HG02623 (cell line): ENCODE data around the gene ATL2.
"Not testable (repeated sequence)": the region's sequence is repeated elsewhere in the genome, so short reads cannot be mapped to it uniquely, and the experiment has no call there.

Experiments
- ATAC-seq: cut with Tn5 transposase; IDR thresholded peaks from one replicate; pipeline ENCODE4 v1.9.1; 2021; ENCODE audit warnings: moderate library complexity; ENCODE audit not compliant: unreplicated experiment

The ATL2 gene

DNA sequence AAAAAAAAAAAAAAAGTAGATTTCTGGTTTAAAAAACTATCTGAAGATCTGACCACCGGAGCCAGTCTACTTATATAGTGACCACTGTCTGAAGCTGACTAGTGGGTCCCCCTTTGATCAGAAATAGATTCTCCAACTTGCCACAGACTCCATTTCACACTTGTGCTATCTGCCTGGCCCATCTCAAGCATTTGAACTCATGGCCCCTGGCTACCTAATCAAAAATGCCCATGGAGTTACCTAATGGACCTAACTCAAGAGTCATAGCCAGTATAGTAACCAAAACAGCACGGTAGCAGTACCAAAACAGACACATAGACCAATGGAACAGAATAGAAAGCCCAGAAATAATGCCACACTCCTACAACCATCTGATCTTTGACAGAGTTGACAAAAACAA, 17.0 kb upstream of the ATL2 start:
- ATAC-seq = no peak

DNA sequence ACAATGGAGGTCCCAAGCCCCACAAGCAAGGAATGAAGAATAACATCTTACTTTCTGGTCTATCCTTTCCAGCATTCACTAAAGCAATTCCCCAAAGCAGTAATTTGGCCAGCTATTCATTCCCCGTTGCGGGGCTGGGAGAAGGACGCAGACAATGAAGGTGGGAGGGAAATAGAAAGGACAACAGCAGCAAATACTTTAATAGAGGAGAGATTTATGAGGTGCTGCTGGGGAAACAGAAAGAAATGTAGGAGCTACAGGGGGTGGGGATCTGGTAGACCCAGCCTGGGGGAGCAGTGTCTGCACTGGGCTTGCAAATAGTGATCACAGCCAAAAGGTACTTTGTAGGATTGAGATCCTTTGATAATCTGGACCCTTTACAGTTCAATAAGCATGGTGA, 13.9 kb upstream of the ATL2 start:
- ATAC-seq = no peak

DNA sequence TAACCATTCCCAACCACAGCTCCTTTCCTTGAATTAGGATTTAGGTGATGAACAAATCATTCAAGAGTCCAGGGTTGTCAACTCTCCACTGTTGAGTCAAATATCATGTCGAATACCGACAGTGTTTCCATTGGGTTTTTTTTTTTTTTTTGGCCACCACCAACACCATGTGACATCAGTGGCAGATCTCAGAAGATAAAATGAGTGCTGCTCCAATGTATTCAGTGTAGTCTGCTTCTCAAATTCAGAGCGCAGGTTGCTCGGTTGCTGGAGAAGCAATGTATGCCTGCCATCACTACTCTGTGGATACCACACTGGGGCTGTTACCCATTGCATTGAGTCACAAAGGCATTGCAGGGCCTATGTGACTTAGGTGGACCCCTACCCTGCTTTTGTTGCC, 10.8 kb upstream of the ATL2 start:
- ATAC-seq = no peak

DNA sequence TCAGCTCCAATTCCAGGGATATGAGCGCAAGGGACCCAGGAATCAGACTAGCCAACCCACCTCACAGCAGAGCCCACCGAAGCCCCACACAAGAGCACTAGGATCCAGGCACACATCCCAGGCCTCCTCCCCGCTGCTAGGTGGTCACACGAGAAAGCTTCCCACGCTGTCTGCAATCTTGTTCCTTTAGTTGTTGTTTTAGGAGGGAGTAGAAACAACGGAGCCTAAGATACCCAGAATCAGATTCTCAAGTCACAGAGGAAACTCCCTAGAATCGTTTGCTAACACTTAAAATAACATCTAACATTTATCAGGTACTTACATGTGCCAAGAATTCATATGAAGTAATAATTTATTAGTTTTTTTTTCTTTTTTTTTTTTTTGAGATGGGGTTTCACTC, 9.7 kb upstream of the ATL2 start:
- no peak for ATAC-seq

DNA sequence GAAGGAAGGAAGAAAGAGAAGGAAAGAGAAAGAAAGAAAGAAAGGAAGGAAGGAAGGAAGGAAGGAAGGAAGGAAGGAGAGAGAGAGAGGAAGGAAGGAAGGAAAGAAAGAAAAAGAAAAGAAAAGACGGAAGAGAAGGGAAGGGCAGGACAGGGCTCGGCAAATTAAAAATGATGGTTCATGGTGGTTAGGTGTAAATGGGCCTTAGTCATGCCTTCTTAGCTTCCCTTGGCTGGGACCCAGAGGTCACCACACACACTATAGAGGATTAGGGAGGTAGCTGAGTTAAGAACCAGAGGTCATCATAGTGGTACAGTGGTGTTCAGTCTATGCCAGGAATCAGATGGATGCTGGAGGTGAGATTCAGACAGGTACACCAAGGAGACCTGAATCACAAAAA, 9.3 kb upstream of the ATL2 start:
- no peak for ATAC-seq

DNA sequence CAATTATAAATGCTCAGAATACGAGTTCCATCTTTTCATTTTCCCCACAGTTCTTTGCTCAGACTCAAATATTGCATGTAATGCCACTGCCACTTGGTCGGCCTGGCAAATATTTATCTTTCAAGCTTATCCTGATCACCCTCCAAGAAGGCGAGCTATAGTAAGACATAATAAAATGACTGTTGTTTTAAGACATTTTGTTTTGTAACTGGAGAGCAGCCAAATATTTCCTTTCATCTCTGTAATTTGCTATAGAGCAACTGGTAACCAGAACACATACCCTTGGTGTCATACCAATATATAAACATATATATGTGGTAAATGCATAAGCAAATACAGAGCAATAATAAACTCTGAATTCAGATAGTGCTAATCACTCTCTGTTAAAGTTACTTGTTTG, 7.3 kb upstream of the ATL2 start:
- ATAC-seq = no peak

DNA sequence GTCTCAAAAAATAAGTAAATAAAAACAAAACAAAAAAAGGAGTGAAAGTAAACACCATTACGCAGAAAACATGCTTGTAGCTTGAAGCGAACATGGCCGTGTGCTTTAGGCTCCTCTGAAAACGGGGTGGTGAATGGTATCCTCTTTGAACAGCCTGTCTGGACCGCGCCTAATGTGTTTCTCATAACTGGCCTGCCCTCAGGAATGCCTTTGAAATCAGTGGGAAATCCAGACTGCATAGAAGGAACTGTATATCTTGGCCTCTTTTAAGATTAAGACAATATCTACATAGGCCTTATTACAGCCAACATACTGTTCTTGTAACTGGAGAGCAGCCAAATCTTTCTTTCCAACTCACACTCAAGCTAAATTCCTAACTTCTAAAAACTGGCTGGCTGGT, 6.7 kb upstream of the ATL2 start:
- ATAC-seq = not testable (repeated sequence)

DNA sequence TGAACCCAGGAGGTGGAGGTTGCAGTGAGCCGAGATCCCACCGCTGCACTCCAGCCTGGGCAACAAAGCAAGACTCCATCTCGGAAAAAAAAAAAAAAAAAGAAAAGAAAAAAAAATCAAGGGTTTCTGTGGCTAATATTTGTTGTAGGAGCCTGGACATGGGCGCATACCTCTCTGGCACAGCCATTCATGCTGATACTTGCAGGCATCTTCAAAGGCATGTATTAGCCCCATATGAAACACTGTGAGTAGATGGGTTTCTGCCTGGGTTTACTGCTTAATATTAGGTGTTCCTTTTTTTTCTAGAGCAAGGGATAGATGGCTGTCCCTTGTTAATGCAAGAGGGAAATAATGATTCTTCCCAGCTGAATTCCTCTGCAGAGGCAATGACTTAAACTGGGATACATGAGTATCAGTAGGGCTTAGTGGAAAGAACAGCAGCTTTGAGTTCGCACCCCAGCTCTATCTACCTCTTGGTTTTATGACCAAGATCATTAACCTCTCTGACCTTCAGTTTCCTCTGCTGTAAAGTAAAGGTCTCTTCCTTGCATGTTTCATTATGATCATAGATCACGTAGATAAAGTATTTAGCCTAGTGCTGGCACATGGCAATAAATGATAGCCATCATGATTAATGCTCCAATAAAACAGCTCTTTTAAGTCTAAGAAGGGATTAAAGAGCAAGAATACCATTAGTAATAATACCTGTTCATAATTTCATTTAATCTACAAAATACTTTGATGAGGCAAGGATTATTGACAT, 4.5 kb upstream of the ATL2 start:
- no peak for ATAC-seq

DNA sequence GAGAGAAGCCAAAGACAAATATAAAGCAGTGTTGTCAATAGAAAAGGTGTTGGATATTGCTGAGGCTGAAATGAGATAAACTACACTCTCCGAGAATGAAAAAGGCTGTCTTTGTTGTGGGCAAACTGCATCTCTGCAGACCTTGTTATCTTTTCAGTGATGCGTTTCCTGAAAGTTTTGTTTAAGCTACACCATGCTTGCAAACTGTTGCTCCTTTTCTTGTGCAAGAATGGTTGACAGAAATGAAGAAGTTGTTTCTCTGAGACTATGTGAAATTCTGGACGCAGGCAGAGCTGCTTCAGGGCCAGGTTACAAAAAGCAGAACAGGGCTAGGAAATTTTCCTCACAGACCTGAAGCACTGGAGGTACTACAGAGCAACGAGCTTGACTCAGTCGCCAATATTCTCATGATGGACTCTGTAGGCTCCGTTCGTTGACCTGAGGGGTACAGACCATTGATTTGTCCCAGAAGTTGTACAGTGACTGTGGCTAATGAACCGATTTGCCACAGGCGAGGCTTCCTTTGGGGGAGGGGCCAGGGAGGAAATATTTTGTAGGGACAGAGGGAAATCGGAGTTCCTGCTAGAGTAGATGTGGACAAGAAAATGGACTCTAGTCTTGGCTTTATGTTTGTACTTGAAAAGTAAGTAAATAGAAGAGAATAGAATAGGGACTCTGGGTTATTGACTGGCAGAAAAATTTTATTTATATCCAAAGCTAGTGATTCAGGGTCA, 3.5 kb upstream of the ATL2 start:
- no peak for ATAC-seq

DNA sequence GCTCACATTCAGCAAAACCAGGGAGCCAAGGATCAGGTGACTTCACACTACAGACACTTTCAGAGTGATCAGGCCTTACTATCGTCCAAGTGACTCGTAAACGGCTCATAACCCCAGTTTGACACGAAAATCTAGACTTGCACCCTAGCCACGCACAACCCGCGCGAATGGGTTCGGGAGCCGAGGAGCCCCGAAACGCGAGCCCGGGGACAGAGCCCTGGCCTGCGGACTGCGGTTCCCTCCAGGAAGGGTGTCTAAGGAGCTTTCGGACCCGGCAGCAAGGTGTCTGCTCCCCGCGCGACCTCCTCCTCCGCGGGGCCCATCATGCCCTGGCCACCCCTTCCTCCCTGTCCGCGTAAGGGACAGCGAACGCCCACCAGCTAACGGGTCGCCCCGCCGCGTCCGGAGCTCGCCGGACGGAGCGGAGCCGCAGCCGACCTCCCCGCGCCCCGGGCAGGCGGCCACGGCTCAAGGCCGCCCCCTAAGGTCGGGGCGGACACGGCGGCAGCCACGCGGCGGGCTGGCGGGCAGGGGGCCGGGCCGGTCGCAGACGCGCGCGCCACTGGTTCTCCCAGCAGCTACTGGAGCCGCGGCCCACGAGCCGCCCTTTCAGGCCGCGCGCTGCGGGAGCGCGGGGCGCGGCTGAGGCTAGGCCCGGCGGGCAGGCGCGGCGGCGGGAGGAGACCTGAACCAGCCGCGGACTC, 575 bp downstream of the ATL2 start:
- ATAC-seq = peak; percentile 69

DNA sequence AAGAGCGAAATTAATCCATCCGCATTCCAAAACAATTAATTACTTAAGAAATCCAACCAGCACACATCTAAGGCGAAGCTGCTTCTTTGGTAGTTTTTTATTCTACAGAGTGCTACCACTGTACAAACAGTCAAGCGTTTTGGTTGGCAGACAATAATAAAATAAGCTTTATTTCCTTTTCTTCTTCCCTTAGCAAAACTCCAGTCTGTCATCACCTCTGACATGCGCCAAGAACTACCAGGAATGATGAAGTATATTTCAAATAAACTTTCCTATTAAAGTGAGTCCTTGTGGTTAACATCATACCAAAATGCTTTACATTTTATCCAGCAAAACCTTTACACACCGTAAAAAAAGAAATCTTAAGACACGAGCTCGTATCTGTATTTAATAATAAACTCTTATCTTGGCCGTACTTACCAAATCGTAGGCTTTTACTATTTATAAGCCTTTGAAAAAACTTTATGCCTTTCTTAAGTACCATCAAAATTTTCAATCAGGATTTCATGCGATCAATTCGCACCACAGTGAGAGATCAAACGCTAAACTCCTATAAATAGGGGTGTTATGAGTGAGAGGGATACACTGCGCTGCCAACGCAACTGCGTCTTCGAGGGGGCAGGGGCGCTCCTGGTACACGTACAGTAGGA, 1.3 kb downstream of the ATL2 start:
- ATAC-seq = no peak

DNA sequence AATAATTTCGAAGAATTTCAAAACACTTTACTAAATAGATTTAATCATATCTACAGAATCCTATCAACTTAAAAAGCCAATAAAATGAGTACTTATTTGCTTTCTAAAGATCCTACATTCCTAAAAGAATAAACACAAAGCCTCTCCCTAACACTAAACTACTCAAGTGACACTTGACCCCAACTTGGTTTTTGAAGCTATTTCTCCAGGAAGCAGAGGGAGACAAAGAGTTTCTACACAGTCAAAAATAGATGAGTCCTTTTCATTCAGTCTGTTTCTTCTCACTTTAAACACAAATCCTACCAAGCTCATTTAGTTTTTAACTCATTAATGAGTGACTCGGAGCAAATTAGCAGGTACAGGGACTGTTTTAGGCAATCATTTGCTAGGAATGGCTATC, 2.1 kb downstream of the ATL2 start:
- ATAC-seq = no peak

DNA sequence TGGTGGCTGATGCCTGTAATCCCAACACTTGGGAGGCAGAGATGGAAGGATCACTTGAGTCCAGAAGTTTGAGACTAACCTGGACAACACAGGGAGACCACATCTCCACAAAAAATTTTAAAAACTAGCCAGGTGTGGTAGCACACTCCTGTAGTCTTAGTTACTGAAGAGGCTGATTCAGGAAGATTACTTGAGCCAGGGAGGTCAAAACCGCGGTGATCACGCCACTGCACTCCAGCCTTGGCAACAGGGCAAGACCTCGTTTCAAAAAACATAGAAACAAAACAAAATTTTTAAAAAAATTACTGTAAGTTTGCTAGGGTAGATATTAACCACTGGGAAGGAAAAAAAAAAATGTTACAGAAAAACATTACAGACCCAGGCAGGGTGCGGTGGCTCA, 5.8 kb downstream of the ATL2 start:
- ATAC-seq = no peak

DNA sequence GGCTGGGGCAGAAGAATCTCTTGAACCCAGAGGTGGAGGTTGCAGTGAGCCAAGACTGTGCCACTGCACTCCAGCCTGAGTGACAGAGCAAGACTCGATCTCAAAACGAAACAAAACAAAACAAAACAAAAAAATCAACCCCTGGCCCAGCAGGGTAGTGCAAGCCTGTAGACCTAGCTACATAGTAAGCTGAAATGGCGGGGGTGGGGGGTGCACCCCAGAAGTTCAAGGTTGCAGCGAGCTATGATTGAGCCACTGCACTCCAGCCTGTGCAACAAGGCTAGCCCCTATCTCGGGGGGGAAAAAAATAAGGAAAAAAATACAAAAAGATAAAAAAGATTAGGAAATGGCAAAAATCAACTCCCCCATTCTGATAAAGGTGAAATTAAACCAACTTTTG, 6.4 kb downstream of the ATL2 start:
- ATAC-seq = no peak

DNA sequence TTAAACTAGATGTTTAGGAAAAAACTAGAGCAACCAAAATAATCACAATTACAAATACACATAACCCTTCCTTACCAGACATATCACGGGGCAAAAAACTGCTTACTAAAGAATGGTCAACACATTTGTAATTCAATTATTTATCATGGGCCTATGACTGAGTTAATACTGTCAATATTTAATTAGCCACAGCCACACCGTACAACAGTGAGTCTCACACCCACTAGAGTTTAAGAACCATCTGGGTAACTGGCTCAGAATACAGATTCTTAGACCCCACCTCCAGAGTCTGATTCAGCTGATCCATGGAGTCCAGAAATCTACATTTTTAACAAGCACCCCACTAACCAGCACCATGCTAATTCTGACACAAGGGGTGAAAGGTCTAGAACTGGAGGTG, 14.8 kb downstream of the ATL2 start:
- ATAC-seq = no peak

DNA sequence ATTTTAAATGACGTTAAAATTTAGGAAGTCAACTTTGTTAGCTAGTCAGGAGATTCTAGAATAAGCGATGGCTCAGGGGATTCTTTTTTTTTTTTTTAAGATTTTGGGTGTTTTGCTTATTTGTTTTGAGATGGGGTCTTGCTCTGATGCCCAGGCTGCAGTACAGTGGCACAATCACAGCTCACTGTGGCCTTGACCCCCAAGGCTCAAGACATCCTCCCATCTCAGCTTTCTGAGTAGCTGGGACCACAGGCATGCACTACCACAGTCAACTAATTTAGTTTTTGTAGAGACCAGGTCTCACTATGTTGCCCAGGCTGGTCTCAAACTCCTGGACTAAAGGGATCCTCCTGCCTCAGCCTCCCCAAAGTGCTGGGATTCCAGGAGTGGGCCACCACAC, 16.9 kb downstream of the ATL2 start:
- ATAC-seq = no peak

DNA sequence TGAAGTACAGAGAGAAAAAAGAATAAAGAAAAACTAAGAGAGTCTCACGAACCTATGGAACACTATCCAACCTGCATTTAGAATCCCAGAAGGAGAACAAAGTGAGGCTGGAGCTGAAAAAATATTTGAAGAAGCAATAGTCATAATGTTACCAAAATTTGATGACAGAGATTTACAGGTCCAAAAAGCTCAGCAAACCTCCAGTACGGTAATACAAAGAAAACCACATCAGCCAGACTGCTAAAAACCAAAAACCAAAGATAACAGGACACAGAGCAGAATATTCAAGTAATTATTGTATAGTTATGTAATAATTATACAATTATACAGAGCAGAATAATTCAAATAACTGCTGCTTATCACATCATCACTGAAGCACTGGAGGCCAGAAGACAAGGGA, 23.7 kb downstream of the ATL2 start:
- ATAC-seq = no peak

DNA sequence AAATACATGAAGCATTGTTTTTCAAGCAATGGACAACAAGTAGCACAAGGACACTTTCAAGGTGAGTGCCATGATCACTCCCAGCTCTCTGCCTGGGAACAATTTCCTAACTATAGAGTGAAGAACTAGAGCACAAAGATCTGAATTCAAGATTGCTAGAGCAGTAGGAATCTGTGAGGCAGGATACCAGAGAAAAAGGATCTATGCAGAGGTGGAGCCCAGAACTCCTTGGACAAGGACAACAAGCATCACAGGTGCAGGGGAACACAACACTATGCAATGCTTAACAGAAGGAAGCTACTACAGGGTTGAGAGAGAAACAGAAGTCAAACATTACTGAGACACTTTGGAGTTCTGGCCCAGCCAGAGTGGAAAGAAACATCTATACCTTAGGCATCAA, 24.7 kb downstream of the ATL2 start:
- no peak for ATAC-seq

DNA sequence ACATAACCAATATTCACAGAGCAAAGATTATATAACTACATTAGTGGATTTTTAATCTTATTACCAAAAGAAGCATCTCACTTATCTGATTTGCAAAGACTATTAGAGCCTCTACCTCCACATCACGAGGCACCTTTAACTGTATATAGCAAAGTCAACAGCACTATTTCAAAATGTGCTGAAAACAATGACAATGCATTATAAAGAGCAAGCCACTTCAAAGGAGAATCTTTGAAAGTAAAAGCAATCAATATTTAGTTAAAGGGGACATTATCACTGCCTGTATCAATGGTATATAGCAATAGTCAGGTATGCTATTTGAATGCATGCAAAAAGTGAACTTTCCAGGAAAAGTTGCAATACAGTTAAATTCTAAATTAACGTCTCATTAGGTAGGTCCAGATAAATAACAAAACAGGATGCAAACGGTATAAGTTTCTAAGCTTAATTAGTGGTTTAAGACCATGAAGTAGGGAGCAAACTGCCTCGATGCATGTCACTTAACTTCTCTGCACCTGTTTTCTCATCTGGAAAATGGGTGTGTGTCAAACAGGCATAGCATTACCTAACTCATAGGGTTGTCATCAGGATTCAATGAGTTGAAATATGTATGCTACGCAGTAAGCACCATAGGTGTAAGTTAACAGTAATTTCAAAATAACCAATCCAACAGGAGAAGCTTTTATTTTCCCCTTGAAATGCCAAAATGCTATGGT, 31.6 kb downstream of the ATL2 start:
- no peak for ATAC-seq

DNA sequence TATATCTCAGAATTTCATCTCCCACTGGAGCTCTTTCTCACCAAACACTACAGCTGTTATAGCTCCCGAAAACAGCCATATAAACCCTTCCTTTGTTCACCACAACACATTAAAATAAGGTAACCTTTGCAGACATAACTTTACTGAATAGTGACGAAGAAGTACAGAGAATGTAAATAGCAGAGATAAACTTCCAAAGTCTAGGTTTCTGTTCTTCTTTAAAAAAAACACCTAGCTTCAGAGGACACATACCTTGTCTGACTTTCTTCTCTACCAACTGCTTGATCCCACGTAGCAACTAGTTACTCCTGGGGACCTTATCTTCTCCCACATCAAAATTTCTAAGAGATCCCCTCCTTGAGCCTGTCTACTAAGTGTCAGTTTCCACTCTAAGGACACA, 32.3 kb downstream of the ATL2 start:
- no peak for ATAC-seq

DNA sequence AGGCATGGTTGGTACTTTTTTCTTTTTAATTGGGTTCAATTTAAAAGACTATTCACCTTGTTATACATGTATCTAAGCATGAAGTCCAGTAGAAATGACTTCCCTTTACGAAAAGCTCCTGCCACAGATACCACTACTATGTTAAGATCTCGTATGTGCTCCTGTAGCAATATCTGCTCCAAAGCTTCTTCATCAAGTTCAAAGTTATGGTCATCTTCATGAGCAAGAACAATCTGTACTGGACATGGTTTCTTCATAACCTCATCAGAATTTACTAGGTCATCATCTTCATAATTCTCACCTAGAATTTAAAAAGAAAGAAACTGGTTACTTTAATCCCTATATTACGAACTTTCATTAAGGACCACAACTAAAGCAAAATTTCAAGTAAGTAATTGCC, 33.9 kb downstream of the ATL2 start:
- no peak for ATAC-seq
